Activated CD8-positive, alpha-beta memory T cell treated with anti-CD3 and anti-CD28 coated beads, Interleukin-2, amount 10 ng/mL, durations not matched to agents 7 days and 5 days (primary cell): ENCODE data around the gene PRR29. TPM values are rescaled to one million over a fixed set of nuclear protein-coding genes. Genes with fewer than 3 reads are reported as not detected.

Experiments used
- ATAC-seq: fragments of 150-1000 bp; cut with Tn5 transposase; one replicate; pipeline ENCODE4 v1.10.0; 2021; ENCODE audit warnings: moderate library complexity
- CTCF ChIA-PET: fragments of 350-600 bp; sonication (Branson Sonifier 250); formaldehyde crosslinking; loops from one replicate; lab custom pipeline; 2021; ENCODE audit warnings: antibody characterized with exemption; lab: Charles Lee
- DNase-seq: peaks from one replicate; pipeline ENCODE4 v3.0.0-alpha.2; 2020
- H3K27ac Mint-ChIP-seq: one replicate; pipeline ENCODE4 v1.8.0; 2021; ENCODE audit warnings: mild to moderate bottlenecking, mixed read lengths
- H3K27me3 Mint-ChIP-seq: one replicate; pipeline ENCODE4 v1.8.0; 2021; ENCODE audit warnings: mixed read lengths
- H3K36me3 Mint-ChIP-seq: one replicate; pipeline ENCODE4 v1.8.0; 2021; ENCODE audit warnings: mild to moderate bottlenecking, mixed read lengths
- H3K4me1 Mint-ChIP-seq: one replicate; pipeline ENCODE4 v1.8.0; 2021; ENCODE audit warnings: mixed read lengths
- H3K4me3 Mint-ChIP-seq: one replicate; pipeline ENCODE4 v1.8.0; 2021; ENCODE audit warnings: mild to moderate bottlenecking, moderate library complexity, mixed read lengths
- H3K9me3 Mint-ChIP-seq: one replicate; pipeline ENCODE4 v1.8.0; 2022; ENCODE audit warnings: low read depth, mixed read lengths
- total RNA-seq, 2 experiments: library from RNA; stranded (reverse); gene quantifications; one replicate each; pipeline ENCODE4 v1.2.3, GENCODE V29; 2021

PRR29 gene
- total RNA-seq, 2 experiments from 2014 or later, result 1.5 to 3.3 TPM

DNA sequence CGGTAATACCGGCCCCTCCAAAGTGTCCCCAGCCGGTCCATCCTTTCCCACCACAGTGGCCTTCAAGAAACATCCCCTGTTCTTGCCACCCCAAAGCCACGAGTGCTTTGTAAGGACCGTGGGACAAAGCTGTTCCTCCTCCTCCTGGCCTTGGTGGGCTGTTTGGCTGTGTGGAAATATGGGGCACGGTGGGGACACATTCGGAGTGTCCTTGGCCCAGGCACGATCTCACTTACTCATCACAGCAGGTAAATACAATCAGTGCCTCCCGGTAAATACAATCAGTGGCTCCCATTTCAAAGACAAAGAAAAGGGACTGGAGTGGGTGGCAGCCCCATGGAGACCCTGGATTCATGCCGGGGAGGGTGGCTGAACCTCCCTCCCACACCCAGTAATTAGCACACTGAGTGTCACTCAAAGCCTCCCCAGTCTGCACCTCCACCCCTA, 35.8 kb upstream of the PRR29 start:
- Mint-ChIP-seq H3K27me3 (no peaks in the 10 kb centered on the region), H3K4me1 (peaks cover 13% of the 10 kb centered on the region), H3K27ac (no peak overlapping the region), H3K4me3 (no peak overlapping the region), H3K9me3 (no peaks in the 10 kb centered on the region), H3K36me3 (no peaks in the 10 kb centered on the region)
- CTCF ChIA-PET, result interaction anchor here (1.1 to 1.9 kb wide), 3 partner anchors 23 to 63 kb away, joined by 3 to 6 read pairs (median 3); no protein-coding TSS in a partner anchor
- ATAC-seq, result no peak
- no peak for DNase-seq

DNA sequence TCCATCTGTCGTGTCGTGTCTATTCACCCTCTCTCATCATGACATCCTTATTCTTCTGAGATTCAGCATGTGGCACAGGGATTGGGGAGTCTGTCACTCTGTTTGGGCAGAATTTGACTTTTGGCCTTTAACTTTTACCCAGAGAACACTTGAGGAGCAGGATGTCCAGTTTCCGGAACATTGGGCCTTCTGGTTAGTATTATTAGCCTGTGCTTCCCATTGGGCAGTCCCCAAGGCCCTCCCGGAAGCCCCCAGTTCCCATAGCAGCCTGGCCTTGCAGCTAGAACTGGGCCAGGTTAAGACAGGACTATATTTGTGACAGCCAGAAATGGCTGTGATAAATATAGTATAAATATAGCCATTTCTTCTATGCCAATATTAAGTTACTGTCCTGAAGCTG, 35.0 kb upstream of the PRR29 start:
- no peaks in the 10 kb centered on the region for H3K36me3 Mint-ChIP-seq
- no peaks in the 10 kb centered on the region for H3K9me3 Mint-ChIP-seq
- no peak overlapping the region for H3K27ac Mint-ChIP-seq
- no peak overlapping the region for H3K4me3 Mint-ChIP-seq
- no peak for DNase-seq
- CTCF ChIA-PET, result interaction anchor here (2.4 kb wide), 1 partner anchor 16 kb away, joined by 10 read pairs; no protein-coding TSS in a partner anchor
- no peak for ATAC-seq
- peaks cover 14% of the 10 kb centered on the region for H3K4me1 Mint-ChIP-seq
- no peaks in the 10 kb centered on the region for H3K27me3 Mint-ChIP-seq

DNA sequence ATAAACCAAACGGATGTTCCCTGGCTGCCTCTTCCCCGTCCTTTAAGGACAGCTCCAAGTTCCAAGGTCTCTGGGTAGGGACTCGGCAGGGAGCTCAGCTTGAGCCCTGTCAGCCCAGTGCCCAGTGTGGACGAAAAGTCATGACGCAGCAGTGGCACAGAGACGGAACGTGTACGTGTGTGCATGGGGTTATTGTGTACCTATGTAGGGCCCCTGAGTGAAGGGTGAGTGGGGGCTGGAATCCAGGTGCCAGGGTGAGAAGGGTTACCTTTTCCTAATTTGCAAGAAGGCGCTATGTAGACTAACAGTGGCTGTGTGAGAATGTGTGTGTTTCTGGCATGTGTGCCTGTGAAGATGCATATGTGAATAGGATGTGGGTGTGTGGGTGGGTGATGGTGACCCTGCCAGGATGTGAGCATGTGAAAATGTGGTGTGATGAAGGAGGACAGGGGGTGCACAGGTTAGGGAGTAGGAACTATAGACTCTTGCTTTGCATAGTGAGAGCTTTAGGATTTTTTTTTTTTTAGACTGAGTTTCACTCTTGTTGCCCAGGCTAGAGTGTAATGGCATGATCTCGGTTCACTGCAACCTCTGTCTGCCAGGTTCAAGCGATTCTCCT, 31.4 kb upstream of the PRR29 start:
- peaks cover 12% of the 10 kb centered on the region for H3K4me1 Mint-ChIP-seq
- DNase-seq (peak; percentile 78), ATAC-seq (peak; percentile 79)
- H3K27ac Mint-ChIP-seq, result no peak overlapping the region
- H3K27me3 Mint-ChIP-seq, result peaks cover 10% of the 10 kb centered on the region
- CTCF ChIA-PET, result interaction anchor here (1.0 to 2.7 kb wide), 4 partner anchors 20 to 56 kb away, joined by 3 to 25 read pairs (median 7); partner anchors contain the start of genes CSHL1 and ICAM2
- no peaks in the 10 kb centered on the region for H3K36me3 Mint-ChIP-seq
- H3K9me3 Mint-ChIP-seq, result no peaks in the 10 kb centered on the region
- H3K4me3 Mint-ChIP-seq, result no peak overlapping the region

DNA sequence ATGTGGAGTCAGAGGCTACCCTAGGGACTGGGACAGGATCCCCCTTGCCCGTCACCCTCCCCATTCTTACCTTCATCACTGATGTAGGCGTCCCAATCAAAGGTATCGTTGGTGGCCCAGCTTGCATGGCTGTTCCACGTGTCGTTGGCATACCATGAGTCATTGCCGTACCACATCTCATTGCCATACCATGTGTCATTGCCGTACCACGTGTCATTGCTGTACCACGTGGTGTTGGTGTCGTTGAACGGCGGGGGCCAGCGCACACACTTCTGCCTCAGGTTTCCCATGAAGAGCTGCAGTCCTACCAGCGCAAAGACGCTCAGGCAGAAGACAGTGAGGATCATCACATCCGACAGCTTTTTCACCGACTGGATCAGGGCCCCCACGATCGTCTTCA, 30.2 kb upstream of the PRR29 start:
- Mint-ChIP-seq H3K27me3 (peaks cover 10% of the 10 kb centered on the region), H3K4me1 (peaks cover 12% of the 10 kb centered on the region), H3K27ac (no peak overlapping the region), H3K36me3 (no peaks in the 10 kb centered on the region), H3K4me3 (no peak overlapping the region), H3K9me3 (no peaks in the 10 kb centered on the region)
- ATAC-seq (no peak), DNase-seq (no peak)
- CTCF ChIA-PET, result interaction anchor here (0.7 to 2.7 kb wide), 8 partner anchors 9 to 58 kb away, joined by 3 to 25 read pairs (median 5); no protein-coding TSS in a partner anchor

DNA sequence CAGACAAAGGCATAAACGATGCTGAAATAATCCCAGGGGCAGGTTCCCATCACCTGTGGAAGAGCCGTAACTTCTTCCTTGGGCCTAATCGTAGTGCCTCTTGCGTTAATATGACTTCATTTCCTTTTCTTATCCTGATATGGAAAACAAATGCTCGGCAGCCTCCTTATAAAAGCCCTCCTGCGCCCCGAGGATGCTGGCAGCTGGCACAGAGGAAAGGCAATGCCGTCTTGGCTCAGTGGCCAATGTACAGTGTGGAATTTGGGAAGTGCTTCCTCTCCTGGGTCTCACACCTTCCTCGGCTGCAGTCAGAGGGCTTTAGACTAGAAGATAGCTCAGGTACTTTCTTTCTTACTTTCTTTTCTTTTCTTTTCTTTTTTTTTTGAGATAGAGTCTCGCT, 28.9 kb upstream of the PRR29 start:
- Mint-ChIP-seq H3K27ac (no peak overlapping the region), H3K4me3 (no peak overlapping the region), H3K9me3 (no peaks in the 10 kb centered on the region), H3K36me3 (no peaks in the 10 kb centered on the region), H3K4me1 (peaks cover 13% of the 10 kb centered on the region), H3K27me3 (peaks cover 10% of the 10 kb centered on the region)
- CTCF ChIA-PET, result interaction anchor here (0.6 to 2.7 kb wide), 6 partner anchors 13 to 103 kb away, joined by 3 to 25 read pairs (median 4); partner anchors contain the start of gene ICAM2
- ATAC-seq (no peak), DNase-seq (no peak)

DNA sequence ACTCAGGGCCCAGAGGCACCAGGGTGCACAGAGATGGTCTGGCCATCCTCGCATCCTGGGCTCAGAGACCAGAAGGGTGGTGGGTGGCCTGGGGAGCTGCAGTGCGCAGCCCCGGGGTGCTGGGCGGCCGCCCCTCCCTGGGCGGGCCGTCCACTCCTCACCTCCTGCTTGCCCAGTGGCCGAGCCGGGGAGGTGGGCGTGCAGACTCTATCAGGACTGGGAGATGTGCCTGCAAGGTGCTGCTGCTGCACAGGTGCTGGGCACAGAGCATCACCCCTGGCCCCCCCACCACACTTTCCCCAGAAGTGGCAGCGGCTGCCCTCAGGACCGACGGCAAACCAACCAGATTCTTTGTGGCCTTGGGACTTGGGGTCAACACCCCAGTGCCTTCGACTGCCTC, 25.4 kb upstream of the PRR29 start, which contains the start of gene SCN4A:
Gene SCN4A (minus strand): TSS at position 123 of the 400 bp plus-strand sequence. CDS start 77 bp downstream, at position 46.
- DNase-seq, result no peak
- Mint-ChIP-seq H3K4me1 (peaks cover 13% of the 10 kb centered on the region), H3K36me3 (no peaks in the 10 kb centered on the region), H3K4me3 (no peak within 1 kb of the TSS), H3K9me3 (no peaks in the 10 kb centered on the region), H3K27ac (peak within 1 kb of the TSS; percentile 12), H3K27me3 (peaks cover 25% of the 10 kb centered on the region)
- no peak for ATAC-seq
- CTCF ChIA-PET, result no interaction called here

DNA sequence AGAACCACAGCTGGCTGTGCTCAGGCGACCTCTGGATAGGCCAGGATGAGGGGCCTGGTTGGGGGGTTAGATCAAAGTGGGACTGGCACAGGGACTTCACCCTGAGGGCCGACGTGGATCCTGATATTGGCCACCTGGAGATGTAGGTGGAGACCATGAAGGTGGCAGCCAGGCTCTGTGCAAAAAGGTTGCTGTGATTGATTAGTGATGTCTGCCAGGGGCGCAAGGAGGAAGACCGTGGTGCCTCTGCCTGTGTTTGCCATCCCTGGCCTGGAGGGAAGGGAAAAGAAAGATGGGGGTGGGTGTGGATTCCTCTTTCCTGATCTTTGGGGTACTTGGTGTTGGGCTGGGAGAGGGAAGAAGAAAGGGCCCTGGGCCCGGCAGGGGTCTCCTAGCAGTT, 24.9 kb upstream of the PRR29 start:
- Mint-ChIP-seq H3K36me3 (no peaks in the 10 kb centered on the region), H3K4me1 (peaks cover 13% of the 10 kb centered on the region), H3K27ac (no peak overlapping the region), H3K4me3 (no peak overlapping the region), H3K9me3 (no peaks in the 10 kb centered on the region), H3K27me3 (peaks cover 25% of the 10 kb centered on the region)
- DNase-seq (no peak), ATAC-seq (no peak)
- CTCF ChIA-PET, result no interaction called here

DNA sequence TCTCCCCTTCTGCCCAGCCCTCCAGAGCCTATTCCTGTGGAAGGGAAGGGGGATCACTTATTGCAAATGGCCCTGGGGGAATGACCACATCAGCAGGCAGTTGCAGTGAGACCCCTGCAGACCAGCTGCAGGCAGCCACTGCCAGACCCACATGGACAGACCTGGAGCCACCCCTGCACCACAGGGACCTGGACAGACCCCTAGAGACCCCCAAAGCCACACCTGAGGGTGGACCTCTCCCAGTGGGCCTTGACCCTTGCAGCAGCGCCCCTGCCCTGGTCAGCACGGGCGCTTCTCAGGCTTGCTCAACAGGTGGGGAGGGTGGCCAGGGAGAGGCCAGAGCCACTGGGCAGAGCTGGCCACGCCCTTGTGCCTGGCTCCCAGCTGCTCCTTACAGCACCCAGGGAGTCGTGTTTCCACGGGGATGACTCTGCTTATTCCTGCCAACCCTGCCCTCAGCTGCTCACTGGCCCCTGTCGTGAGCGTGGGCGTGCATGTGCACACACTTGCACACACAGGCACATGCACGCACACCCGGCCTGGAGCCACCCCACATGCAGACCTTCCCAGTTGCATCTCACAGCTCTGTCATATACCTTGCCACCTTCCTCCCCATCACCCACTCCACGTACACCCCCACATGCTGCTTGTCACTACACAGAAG, 24.1 kb upstream of the PRR29 start:
- Mint-ChIP-seq H3K4me1 (peaks cover 13% of the 10 kb centered on the region), H3K36me3 (no peaks in the 10 kb centered on the region), H3K4me3 (no peak overlapping the region), H3K9me3 (no peaks in the 10 kb centered on the region), H3K27ac (no peak overlapping the region), H3K27me3 (peaks cover 23% of the 10 kb centered on the region)
- no peak for DNase-seq
- CTCF ChIA-PET, result interaction anchor here (1.1 to 1.6 kb wide), 2 partner anchors 28 to 83 kb away, joined by 4 to 5 read pairs; no protein-coding TSS in a partner anchor
- no peak for ATAC-seq

DNA sequence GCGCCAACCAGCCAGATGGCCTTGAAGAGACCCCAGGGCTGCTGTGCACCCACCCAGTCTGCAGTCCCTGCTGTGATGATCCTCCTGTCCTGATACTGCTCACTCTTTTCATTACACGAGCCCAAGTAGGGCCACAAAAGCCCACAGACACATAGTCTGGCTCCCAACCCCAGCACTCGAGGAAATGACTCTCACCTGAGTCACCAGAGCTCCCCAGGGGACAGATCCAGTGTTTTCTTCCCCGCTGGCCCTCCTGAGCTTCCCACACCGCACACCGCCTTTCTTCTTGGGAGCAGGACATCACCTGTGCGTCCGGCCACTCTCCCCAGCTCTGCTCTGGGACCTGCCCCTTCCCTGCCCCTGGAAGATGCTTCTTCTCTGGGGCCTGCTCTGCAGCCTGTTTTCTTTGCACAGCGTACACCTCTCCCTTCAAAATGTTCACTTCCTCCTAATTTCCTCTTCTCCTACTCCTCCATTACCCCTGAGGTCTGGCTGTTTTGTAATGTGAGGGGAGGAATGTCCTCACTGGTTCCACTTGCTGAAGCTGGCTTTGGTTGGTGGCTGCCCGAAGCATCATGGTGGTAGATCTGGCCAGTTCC, 23.5 kb upstream of the PRR29 start:
- H3K9me3 Mint-ChIP-seq, result no peaks in the 10 kb centered on the region
- H3K36me3 Mint-ChIP-seq, result no peaks in the 10 kb centered on the region
- H3K4me3 Mint-ChIP-seq, result no peak overlapping the region
- CTCF ChIA-PET, result interaction anchor here (0.8 to 2.1 kb wide), 5 partner anchors 13 to 82 kb away, joined by 4 to 5 read pairs (median 4); no protein-coding TSS in a partner anchor
- no peak overlapping the region for H3K27ac Mint-ChIP-seq
- peaks cover 21% of the 10 kb centered on the region for H3K27me3 Mint-ChIP-seq
- no peak for ATAC-seq
- no peak for DNase-seq
- H3K4me1 Mint-ChIP-seq, result peaks cover 13% of the 10 kb centered on the region

DNA sequence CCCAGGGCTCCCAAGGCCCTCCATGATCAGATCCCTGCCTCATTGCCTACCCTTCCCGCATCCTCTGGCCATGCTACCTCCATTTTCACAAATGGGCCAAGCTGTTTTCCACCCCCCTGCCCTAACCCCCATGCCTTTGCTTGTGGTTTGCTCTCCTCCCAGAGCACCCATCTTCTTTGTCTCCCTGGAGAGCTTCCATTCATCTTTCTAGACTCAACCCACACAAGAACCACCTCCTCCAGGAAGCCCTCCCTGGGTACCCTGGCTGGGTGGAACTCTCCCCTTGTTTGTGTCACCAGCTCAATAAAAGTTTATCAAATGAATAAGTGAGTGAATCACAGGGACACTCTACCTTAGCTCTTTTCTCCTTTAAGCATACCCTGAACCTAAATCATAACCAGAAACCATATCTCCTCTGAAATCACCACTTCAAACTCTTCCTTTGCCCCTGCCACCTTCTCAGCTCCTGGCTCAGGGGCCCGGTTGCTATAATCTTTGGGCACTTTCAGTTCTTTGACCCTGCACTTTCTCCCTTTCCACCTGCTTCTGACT, 22.5 kb upstream of the PRR29 start:
- no peak for DNase-seq
- H3K4me3 Mint-ChIP-seq, result no peak overlapping the region
- H3K9me3 Mint-ChIP-seq, result no peaks in the 10 kb centered on the region
- no peaks in the 10 kb centered on the region for H3K36me3 Mint-ChIP-seq
- H3K27ac Mint-ChIP-seq, result no peak overlapping the region
- H3K27me3 Mint-ChIP-seq, result peaks cover 15% of the 10 kb centered on the region
- H3K4me1 Mint-ChIP-seq, result peaks cover 13% of the 10 kb centered on the region
- CTCF ChIA-PET, result interaction anchor here (0.7 to 2.6 kb wide), 9 partner anchors 14 to 81 kb away, joined by 3 to 10 read pairs (median 4); partner anchors contain the start of gene GH1
- no peak for ATAC-seq

DNA sequence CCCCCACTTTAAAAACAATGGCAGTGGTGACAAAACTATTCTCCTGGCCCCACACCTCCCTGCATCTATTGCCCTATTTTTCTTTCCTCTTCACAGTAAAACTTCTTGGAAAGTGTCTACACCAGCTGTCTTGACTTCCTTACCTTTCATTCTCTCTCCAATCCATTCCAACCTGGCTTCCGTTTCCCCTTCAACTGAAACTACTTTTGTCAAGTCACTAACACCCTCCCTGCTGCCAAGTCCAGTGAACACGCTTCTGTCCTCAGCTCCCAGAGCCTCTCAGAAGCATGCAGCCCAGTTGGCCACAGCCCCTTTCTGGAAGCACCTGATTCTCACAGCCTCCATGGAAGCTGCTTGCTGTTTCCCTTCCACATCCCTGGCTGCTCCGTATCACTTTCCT, 21.4 kb upstream of the PRR29 start:
- Mint-ChIP-seq H3K27me3 (peaks cover 15% of the 10 kb centered on the region), H3K4me3 (no peak overlapping the region), H3K27ac (no peak overlapping the region), H3K9me3 (no peaks in the 10 kb centered on the region), H3K4me1 (peaks cover 13% of the 10 kb centered on the region), H3K36me3 (no peaks in the 10 kb centered on the region)
- DNase-seq, result no peak
- ATAC-seq, result no peak
- CTCF ChIA-PET, result interaction anchor here (0.8 to 2.6 kb wide), 7 partner anchors 9 to 57 kb away, joined by 3 to 10 read pairs (median 3); partner anchors contain the start of gene GH1

DNA sequence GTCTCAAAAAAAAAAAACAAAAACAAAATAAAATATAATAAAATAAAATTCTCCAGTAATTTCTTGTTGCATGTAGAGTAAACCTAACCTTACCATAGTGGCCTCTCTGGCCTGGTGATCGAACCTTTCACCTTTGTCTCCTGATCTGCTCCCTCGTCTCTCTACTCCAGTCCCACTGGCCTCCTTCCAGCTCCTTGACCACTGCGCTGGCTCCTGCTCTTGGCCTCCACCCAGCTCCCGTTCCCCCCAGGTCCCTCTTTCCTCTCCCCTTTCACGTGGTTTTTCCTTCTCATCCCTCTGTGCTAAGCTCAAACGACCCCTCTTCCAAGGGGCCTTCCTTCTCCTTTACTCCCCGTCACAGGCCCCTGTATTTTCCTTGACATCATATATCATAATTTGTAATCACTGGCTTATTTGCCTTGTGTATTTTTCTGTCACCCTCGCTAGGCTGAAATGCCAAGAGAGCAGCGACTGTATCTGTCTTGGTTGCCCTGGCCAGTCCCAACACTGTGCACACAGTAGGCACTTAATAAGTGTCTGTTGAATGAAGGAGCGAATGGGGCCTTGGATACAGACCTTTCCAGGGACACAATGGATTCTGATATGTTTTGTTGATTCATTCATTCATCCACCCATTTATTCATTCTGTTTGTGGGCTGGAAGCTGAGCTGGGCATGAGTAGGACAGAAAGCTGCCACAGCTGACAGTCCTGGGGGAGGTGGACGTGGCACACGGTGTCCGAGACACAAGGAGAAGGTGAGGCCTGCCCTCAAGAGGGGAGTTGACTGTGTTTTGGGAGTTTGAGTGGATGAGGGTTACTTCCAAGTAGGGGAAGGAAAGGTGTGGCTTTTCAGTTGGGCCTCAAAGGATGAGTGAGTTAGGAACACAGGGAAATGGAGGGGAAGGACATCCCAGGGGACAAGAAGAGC, 19.6 kb upstream of the PRR29 start:
- CTCF ChIA-PET, result interaction anchor here (0.8 to 1.9 kb wide), 3 partner anchors 12 to 67 kb away, joined by 3 to 5 read pairs (median 4); partner anchors contain the start of gene CSHL1
- DNase-seq, result no peak

More for the DNA sequence above, 19.6 kb upstream of the PRR29 start:
- ATAC-seq, result no peak
- Mint-ChIP-seq H3K4me1 (peaks cover 13% of the 10 kb centered on the region), H3K36me3 (peaks cover 4% of the 10 kb centered on the region), H3K27ac (no peak overlapping the region), H3K9me3 (peaks cover 9% of the 10 kb centered on the region), H3K4me3 (no peak overlapping the region), H3K27me3 (peaks cover 15% of the 10 kb centered on the region)
